Astrocyte of the cerebellum (primary cell): Measurements from ENCODE around the gene CP.
A peak's percentile ranks its signal among the peaks of the same experiment; 100 is the strongest.

Source experiments
- DNase-seq: peaks from one replicate; pipeline ENCODE4 v3.0.0-alpha.2; 2011; ENCODE audit warnings: low read depth
- H3K4me3 ChIP-seq: 2 replicates; pipeline ENCODE4 v1.5.1; 2011; ENCODE audit warnings: mild to moderate bottlenecking, low read depth, low read length, moderate library complexity
- CTCF ChIP-seq: IDR thresholded peaks from 2 replicates; pipeline ENCODE4 v1.5.1; 2012; ENCODE audit warnings: low read length, low read depth, moderate library complexity, mild to moderate bottlenecking; ENCODE audit errors: missing control alignments
- in situ Hi-C: cut with HindIII; loops from 2 replicates; pipeline ENCODE4 v1.10.0; 2017; ENCODE audit warnings: low sequenced_read_pairs

CP gene

GRCh38 chr3:149188494-149188893 lies 33.1 kb downstream of the CP start:
- no peak for DNase-seq
- in situ Hi-C loops = no loop called here
- no peak for TF ChIP-seq CTCF
- no peak overlapping the region for H3K4me3 ChIP-seq

GRCh38 chr3:149186721-149187120 lies 34.9 kb downstream of the CP start:
- no peak for DNase-seq
- in situ Hi-C loops = no loop called here
- no peak for TF ChIP-seq CTCF
- no peak overlapping the region for H3K4me3 ChIP-seq

GRCh38 chr3:149186219-149186618 lies 35.4 kb downstream of the CP start:
- no peak for DNase-seq
- in situ Hi-C loops = no loop called here
- H3K4me3 ChIP-seq = no peak overlapping the region
- TF ChIP-seq CTCF = no peak

- no peak overlapping the region for H3K4me3 ChIP-seq
- in situ Hi-C loops = no loop called here
- DNase-seq = no peak
- TF ChIP-seq CTCF = no peak
These were observed 40.4 kb downstream of the CP start for GRCh38 chr3:149181182-149181581.

GRCh38 chr3:149180057-149180573 lies 41.5 kb downstream of the CP start:
- H3K4me3 ChIP-seq = no peak overlapping the region
- peak; percentile 97 for DNase-seq
- in situ Hi-C loops = no loop called here

GRCh38 chr3:149179220-149179619 lies 42.4 kb downstream of the CP start:
- no peak for DNase-seq
- no peak overlapping the region for H3K4me3 ChIP-seq
- in situ Hi-C loops = no loop called here
- no peak for TF ChIP-seq CTCF

More at GRCh38 chr3:149180057-149180573, 41.5 kb downstream of the CP start:
- TF ChIP-seq CTCF = no peak

GRCh38 chr3:149177122-149177521 lies 44.5 kb downstream of the CP start:
- H3K4me3 ChIP-seq = no peak overlapping the region
- DNase-seq = no peak
- in situ Hi-C loops = no loop called here
- no peak for TF ChIP-seq CTCF
